Stimulated activated CD8-positive, alpha-beta memory T cell treated with anti-CD3 and anti-CD28 coated beads, Interleukin-7, amount 100 ng/mL, for 4 hours (primary cell): Measurements from ENCODE around the gene KCNJ14.

Experiments used
- DNase-seq, 2 donors: peaks; one replicate each; pipeline ENCODE4 v3.0.0-alpha.2; 2020; ENCODE audit warnings: low read depth in 2 of 2

Gene KCNJ14

DNA sequence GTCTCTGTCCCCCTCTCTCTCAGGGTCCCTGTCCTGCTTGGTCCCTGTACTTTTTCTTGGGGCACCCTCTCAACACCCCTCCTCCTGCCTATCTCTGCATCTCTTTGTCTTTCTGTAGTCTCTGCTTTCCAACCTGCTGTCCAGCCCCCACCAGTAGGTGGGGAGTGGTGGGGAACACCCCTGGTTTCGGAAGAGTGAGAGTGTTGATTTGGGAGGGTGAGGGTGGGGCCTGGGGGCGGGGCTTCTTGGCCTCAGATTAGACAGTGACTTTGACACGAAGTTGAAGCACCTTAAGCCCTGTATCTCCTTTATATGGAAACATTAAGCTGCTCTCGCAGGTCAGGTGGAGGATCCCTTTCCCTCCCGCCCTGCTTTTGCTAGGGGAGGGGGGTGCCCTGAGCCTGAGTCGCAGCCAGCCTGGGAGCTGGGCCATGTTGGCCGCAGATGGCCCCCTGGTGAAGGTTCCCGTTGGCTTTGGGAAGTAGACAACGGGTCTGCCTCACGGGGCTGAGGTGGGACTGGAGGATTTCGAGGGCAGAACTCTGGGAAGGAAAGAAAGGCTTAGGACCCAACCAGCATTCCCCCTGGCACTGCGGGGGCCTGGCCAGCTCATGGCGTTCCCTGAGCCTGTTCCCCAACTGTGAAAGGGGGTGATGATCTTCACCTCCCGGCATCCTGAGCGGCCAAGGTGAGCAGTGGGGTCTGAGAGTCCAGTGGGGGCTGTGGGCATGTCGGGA is at the start of gene KCNJ14:
KCNJ14 (plus strand) TSS at position 404 of the 737 bp plus-strand sequence. CDS start 6,151 bp downstream, outside the sequence.
- no peak for DNase-seq

DNA sequence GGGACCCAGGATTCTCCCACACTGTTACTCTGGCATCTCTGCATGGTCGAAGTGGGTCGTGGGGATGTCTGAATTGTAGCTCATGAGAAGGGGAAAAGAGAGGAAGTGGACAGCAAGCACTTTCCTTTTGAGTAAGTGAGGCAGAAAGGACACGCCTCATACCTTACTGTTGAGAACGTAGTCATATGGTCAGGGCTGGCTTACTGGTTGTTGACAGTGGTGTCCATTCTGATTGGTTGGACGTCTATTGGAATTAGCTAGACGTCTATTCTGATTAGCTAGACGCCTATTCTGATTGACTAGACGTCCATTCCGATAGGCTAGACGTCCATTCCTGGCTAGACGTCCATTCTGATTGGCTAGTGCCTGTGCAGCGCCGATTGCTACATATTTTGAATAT is 49.5 kb upstream of the KCNJ14 start:
- DNase-seq = no peak

DNA sequence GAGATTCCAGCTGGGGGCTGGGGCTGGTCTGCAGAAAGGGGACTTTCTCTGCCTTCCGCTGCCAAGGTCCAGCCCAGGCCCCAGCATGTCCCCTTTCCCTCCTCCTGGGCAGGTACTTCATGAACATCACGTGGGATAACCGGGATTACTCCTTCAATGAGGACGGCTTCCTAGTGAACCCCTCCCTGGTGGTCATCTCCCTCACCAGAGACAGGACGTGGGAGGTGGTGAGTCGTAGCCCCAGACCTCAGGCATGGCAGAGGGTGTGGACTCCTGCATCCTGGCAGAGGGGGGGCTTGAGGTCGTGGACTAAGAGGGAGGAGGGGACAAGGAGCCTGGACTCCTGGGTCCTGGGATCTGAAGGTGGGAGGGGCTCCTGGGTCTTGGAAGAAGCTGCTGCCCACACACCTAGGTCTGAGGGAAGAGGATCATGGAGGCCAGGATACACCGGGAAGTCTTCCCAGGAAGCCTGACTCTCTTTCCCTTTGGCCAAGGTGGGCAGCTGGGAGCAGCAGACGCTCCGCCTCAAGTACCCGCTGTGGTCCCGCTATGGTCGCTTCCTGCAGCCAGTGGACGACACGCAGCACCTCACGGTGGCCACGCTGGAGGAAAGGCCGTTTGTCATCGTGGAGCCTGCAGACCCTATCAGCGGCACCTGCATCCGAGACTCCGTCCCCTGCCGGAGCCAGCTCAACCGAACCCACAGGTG is 41.3 kb upstream of the KCNJ14 start:
- no peak for DNase-seq

DNA sequence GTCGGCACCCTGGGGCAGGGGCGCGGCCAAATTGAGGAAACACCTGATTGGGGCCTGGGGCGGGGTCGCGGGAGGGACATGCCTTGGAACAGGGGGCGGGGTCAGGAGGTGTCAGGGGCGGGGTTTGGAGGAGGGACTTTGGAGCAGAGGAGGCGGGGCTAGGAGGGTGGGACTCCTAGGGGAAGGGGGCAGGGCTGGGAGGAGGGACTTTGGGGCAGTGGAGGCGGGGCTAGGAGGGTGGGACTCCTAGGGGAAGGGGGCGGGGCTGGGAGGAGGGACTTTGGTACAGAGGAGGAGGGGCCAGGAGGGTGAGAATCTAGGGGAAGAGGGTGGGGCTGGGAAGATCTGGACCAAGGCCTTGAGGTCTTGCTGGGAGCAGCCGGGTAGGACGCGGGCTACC is 40.0 kb upstream of the KCNJ14 start:
- peak; percentile 42 to 59 for DNase-seq

DNA sequence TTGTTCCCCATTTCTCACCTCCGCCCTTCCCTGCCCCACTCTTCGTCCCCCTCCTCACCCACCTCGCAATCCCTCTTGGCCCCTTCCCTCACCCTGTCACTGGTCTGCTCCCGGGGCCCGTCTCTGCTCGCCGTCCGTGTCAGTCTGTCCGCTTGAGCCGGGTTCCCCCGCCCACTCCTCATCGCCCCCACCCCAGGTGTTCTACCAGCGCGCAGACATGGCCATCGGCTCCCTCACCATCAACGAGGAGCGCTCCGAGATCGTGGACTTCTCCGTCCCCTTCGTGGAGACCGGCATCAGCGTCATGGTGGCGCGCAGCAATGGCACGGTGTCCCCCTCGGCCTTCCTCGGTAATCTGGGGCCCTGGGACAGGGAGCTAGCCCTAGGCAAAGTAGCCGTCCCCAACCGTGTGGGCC is 39.6 kb upstream of the KCNJ14 start:
- no peak for DNase-seq

DNA sequence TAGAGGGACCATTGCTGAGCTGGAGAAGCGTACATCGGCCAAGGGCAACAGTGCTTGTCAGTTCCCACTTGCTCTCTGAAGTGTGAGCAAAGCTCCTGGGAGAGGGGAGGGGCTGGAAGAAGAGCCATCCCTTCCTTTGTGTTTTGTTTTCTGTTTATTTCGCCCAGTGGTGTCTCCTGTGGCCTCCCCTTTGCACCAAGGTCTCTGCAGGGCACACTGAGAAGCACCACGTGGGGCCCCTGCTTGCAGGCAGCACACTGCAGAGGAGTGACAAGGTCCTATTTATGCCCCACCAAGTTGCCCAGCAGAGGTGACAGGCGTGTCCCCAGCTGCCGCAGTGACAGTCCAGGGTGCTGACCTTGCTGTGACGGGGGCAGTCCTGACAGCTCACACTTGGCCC is 38.0 kb upstream of the KCNJ14 start:
- DNase-seq = no peak

DNA sequence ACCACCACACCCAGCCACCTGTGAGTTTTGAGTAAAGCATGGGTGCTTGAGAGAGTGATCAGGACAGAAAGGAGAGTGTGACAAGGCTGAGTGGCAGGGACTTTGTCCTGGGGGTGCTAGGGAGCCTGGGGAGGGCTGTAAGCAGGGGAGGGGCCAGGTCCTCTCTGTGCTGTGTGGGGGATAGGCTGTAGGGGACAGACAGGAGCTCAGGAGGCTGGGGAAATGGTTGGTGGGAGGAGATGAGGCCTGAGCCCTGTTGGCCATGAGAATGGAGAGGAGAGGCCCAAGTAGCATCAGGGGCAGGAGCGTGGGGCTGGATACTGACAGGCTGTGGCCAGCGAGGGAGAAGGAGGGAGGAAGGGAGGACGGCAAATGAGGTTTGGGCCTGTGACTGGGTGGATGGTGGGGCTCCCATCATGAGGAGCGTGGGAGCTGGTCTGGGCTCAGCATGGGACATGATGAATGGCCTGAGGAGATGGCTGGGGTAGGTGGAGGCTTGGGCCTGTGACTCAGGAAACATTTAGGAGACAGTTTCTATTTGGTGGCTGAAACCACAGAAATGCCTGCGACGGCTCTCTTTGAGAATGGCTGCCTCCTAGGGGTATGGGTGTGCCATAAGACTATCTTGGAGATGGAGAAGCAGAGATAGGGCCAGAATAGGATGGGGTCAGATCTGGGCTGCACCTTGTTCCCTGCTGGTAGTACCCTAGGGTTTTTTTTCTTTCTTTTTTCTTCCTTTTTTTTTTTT is 36.9 kb upstream of the KCNJ14 start:
- DNase-seq = no peak

DNA sequence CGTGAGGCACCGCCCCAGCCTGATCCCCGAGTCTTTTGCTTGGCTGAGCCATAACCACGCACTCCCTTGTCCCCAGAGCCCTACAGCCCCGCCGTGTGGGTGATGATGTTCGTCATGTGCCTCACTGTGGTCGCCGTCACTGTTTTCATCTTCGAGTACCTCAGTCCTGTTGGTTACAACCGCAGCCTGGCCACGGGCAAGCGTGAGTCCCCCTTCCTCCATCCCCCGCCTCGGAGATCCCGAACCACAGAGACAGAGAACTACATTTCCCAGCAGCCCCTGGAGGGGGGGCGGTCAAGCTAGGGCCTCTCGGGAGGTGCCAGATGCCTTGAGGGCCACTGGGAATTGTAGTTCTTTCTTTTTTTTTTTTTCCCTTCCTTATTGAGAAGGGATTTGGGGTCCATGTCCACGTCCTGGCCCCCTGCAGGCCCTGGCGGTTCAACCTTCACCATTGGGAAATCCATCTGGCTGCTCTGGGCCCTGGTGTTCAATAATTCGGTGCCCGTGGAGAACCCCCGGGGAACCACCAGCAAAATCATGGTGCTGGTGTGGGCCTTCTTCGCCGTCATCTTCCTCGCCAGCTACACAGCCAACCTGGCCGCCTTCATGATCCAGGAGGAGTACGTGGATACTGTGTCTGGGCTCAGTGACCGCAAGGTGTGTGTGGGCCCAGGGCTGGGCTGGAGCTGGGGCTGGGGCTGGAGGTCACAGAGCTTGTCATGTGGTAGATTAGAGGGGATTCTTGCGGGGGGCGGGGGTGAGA is 36.0 kb upstream of the KCNJ14 start:
- DNase-seq = peak; percentile 46 to 60

DNA sequence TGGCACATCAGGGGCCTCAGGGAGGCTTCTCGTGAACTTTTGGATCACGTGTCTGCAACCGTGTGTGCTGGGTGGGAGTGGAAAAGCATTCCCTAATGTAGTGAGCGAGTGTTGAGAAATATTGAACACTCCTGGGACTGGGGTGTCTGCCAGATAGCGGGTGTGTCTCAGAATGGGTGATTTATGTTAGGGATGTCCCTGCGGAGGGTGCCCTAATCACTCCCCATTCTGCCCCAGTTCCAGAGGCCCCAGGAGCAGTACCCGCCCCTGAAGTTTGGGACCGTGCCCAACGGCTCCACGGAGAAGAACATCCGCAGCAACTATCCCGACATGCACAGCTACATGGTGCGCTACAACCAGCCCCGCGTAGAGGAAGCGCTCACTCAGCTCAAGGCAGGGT is 33.8 kb upstream of the KCNJ14 start:
- DNase-seq = no peak

DNA sequence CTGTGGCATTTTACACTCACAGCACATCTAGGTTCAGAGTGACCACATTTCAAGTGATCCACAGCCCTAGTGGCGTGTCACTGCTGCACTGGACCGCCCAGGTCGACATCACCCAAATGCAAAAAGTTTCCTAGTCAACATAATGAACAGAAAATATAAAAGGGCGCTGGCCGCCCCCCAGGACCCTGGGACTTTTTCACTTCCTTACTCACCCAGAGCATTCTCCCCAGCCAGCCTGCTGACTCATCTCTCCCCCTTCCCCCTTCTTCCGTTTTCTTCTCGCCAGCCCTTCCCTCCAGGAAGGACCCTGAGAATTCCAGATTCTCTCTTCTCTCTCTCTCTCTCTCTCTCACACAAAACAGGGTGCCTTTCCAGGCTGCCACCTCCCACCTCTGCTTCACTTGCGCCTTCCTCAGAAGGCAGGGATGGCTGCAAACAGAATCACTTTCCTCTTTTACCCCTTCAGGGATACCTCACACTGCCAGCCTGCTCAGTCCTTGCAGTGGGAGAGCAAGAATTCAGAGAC is 30.6 kb upstream of the KCNJ14 start:
- no peak for DNase-seq

DNA sequence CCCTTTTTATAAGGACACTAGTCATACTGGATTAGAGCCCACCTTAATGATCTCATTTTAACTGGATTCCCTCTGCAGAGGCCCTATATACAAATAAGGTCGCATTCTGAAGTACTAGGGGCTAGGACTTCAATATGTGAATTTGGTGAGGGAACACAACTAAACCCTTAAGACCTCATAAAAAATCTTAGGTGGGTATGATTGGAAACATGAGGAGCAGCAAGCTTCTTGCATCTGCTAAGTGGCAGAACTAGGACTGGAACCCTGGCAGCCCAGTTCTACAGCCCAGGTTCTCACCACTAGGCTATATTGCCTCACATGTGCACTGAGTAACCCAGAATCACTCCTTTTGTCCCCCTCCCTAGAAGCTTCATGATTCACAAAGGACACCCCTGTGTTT is 26.7 kb upstream of the KCNJ14 start:
- DNase-seq = no peak

DNA sequence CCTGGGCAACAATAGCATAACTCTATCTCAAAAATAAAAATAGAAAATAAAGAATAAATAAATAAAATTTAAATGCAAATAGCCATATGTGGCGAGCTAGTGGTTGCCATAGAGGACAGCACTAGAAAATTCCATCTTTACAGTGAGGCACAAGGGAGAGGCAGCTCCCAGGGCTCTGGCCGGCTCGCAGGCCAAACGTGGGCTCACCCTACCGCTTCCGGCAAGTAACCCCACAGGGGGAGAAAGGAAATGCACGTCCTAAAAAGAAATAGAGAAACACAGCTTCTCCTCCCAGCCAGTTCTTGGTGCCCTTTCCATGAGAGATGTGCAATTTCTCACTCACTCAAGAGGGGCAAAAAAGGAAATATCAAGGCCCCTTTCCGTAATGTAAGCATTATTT is 22.0 kb upstream of the KCNJ14 start:
- DNase-seq = no peak

DNA sequence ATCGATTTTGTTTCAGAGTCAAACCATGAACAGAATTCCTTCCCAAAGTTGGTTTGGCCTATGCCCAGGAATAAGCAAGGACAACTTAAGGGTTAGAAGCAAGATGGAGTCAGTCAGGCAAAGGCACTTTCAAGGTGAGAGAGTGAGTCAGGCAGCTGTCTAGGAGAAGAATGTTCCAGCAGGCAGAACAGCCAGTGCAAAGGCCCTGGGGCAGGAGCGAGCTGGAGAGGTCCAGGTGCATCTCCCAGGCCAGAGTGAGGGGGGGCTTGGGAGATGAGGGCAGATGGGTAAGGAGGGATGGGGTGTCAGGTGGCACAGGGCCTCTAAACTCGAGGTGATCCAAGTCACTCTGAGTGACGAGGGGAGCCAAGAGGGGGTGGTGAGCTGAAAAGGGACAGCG is 18.8 kb upstream of the KCNJ14 start:
- no peak for DNase-seq

DNA sequence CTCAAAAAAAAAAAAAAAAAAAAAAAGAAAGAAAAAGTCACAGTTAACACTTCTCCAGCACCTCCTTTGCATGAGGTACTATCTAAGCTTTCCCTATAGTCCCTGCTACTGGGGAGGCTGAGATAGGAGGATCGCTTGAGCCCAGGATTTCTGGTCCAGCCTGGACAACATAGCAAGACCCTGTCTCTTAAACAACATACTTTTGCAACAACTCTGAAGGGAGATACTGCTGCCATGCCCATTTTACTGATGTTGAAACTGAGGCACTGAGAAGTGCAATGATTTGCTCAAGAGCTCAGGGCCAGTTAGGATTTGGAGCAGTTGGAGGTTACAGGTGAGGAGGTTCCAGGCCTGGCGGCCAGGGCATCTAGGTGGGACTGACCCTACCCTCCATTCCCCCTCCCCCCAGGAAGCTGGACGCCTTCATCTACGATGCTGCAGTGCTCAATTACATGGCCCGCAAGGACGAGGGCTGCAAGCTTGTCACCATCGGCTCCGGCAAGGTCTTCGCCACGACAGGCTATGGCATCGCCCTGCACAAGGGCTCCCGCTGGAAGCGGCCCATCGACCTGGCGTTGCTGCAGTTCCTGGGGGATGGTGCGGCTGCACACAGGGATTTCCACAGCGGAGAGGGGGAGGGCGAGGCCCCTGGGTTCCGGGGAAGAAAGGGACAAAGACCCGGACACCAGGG is 13.9 kb upstream of the KCNJ14 start:
- DNase-seq = no peak

DNA sequence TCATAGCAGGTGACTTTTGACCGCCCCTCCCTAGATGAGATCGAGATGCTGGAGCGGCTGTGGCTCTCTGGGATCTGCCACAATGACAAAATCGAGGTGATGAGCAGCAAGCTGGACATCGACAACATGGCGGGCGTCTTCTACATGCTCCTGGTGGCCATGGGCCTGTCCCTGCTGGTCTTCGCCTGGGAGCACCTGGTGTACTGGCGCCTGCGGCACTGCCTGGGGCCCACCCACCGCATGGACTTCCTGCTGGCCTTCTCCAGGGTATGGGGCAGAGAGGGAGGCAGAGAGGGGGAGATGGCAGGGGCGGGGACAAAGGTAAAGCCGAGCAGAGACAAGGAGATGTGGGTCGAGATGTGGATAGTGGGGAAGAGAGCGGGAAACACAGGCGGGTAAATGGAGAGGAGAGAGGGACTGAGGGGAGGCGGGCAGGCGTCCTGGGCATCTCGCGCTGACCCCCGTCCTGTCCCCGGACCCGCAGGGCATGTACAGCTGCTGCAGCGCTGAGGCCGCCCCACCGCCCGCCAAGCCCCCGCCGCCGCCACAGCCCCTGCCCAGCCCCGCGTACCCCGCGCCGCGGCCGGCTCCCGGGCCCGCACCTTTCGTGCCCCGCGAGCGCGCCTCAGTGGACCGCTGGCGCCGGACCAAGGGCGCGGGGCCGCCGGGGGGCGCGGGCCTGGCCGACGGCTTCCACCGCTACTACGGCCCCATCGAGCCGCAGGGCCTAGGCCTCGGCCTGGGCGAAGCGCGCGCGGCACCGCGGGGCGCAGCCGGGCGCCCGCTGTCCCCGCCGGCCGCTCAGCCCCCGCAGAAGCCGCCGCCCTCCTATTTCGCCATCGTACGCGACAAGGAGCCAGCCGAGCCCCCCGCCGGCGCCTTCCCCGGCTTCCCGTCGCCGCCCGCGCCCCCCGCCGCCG is 13.0 kb upstream of the KCNJ14 start:
- no peak for DNase-seq

DNA sequence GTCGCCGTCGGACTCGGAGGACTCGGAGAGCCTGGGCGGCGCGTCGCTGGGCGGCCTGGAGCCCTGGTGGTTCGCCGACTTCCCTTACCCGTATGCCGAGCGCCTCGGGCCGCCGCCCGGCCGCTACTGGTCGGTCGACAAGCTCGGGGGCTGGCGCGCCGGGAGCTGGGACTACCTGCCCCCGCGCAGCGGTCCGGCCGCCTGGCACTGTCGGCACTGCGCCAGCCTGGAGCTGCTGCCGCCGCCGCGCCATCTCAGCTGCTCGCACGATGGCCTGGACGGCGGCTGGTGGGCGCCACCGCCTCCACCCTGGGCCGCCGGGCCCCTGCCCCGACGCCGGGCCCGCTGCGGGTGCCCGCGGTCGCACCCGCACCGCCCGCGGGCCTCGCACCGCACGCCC is 12.1 kb upstream of the KCNJ14 start:
- no peak for DNase-seq

DNA sequence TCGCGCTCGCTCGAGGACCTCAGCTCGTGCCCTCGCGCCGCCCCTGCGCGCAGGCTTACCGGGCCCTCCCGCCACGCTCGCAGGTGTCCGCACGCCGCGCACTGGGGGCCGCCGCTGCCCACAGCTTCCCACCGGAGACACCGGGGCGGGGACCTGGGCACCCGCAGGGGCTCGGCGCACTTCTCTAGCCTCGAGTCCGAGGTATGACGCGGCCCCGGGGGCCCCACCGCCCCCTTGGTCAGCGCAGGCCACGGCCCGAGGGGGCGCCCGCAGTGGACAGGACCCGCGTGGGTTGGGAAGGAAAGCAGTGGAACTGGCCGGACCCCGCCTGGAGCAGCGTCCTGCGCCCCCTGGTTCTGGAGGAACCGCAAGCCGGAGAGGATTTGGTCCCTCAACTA is 11.6 kb upstream of the KCNJ14 start:
- DNase-seq = no peak

DNA sequence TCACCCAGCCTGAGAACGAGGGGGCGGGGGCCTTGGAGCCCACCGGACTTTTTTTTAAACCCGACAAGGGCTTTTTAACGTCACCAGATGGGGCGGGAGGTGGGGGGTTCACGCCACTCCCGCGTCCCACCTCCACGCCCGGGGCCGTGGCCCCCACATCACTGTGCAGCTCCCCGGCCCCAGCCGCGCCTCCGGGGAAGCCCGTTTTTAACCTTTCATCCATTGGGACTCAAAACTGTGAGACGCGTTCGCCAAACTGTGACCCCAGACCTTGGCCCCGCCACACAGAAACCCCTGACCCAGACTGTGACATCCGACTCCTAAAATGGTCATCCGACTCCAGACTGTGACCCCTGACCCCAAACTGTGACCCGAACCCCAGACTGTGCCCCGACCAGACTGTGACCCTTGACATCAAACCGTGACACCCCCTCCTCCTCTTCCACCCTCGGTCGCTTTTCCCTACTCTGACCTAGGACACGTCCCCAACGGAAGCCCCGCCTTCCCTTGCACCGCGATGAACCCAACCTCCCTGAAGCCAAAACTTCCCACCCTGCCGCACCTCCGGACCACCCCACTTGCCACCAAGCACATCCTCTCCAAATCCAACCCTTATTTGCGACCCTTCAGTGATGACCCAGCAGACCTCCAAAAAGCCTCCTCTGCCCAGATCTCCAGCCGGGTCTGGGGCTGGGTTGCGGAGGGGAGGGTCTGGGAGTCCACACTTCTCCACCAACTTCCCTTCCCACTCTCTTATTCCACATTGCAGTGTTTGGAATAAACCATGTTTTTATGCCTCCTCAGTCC is 11.0 kb upstream of the KCNJ14 start:
- no peak for DNase-seq

DNA sequence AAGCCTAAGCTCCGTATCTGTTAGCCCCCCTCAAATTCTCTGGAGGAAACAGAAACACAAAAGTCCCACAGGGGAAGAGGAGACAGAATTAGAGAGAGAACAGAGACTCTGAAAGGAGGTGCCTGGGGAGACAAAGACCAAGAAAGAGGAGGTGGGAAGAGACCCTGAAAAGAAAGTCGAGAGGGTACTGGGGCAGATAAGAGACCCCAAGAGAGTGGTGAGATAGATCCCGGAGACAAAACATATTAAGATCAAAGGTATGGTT is 10.5 kb upstream of the KCNJ14 start:
- no peak for DNase-seq

DNA sequence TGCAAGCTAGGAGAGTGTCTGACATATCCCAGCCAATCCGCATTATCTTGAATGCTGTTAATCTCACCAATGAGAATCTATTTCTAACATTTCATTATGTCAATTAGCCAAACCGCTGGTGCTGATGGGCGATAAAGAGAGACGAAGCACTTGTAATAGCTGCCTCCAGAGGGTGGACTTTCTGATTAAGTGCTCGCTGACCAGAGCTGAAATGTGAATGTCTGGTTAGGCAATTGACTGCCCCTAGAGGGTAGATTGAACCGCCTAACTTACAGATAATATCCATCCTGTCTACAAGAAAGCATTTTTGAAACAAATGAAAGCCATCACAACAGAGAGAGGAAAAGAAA is 10.1 kb upstream of the KCNJ14 start:
- DNase-seq = no peak
